Gastroesophageal sphincter (tissue), 3 donors: ENCODE measurements around the gene CATSPERE.

ENCODE experiments used
- CTCF ChIP-seq, 4 experiments: fragments of 200-600 bp in 2 of 4; fragments of 450-650 bp in 2 of 4; sonication (generic) in 1 of 4; IDR thresholded peaks; one replicate each; pipeline ENCODE4 v1.5.1; 2017 to 2019; ENCODE audit warnings: antibody characterized with exemption in 4 of 4, mild to moderate bottlenecking in 2 of 4, moderate library complexity in 2 of 4
- POLR2A ChIP-seq, 2 donors: fragments of 450-650 bp; IDR thresholded peaks; one replicate each; pipeline ENCODE4 v1.6.1; 2017; ENCODE audit warnings: antibody characterized with exemption in 2 of 2, mild to moderate bottlenecking in 2 of 2, moderate library complexity in 1 of 2

DNA sequence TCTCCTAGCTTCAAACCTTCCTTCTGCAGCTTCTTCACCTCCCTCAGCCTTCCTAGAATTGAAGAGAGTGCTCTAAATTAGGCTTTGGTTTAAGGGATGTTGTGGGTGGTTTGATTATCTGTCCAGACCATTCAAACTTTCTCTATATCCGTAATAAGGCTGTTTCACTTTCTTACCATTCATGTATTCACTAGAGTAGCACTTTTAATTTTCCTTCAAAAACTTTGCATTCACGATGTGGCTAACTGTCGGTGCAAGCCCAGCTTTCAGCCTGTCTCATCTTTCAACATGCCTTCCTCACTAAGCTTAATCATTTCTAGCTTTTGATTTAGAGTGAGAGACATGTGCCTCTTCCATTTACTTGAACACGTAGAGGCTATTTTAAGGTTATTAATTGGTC, 165.6 kb downstream of the CATSPERE start:
- TF ChIP-seq CTCF (IDR thresholded peaks at IDR 0.05): no peak
- no peak for TF ChIP-seq POLR2A (IDR thresholded peaks at IDR 0.05)
